Colonic mucosa (tissue), 4 donors: ENCODE results near the gene OGFOD1. TPM values are rescaled to one million over a fixed set of nuclear protein-coding genes. Genes with fewer than 3 reads are reported as not detected.
A peak's percentile ranks its signal among the peaks of the same experiment; 100 is the strongest.

ENCODE experiments used
- DNase-seq: peaks from one replicate; pipeline ENCODE4 v3.0.0-alpha.2; 2020
- H3K27ac ChIP-seq: fragments of 200-600 bp; one replicate; pipeline ENCODE4 v1.8.0; 2021
- H3K27me3 ChIP-seq: fragments of 200-600 bp; one replicate; pipeline ENCODE4 v1.8.0; 2021
- H3K36me3 ChIP-seq: fragments of 200-600 bp; one replicate; pipeline ENCODE4 v1.8.0; 2021
- H3K4me1 ChIP-seq: fragments of 200-600 bp; one replicate; pipeline ENCODE4 v1.8.0; 2021; ENCODE audit warnings: mild to moderate bottlenecking
- H3K4me3 ChIP-seq: fragments of 200-600 bp; one replicate; pipeline ENCODE4 v1.8.0; 2021
- H3K9ac ChIP-seq, 2 donors: one replicate each; pipeline ENCODE4 v1.7.0; 2013; ENCODE audit warnings: control low read depth in 2 of 2, low read depth in 2 of 2, low read length in 2 of 2
- H3K9me3 ChIP-seq: fragments of 200-600 bp; one replicate; pipeline ENCODE4 v1.8.0; 2021
- CTCF ChIP-seq: fragments of 200-600 bp; IDR thresholded peaks from one replicate; pipeline ENCODE4 v1.8.0; 2022; ENCODE audit warnings: antibody characterized with exemption, mild to moderate bottlenecking
- intact Hi-C: fragments of 100-400 bp; cut with DNase I; formaldehyde crosslinking; loops from one replicate; pipeline ENCODE4 v1.14.1; 2022
- total RNA-seq, 2 donors: library from RNA; stranded (reverse); fragmentation: NEBNext Ultra II Directional in 1 of 2; extraction: Animal tissue kit (Norgen Biotek cat#: 25700) in 1 of 2; gene quantifications; one replicate each; pipeline ENCODE4 v1.2.1, GENCODE V29; 2021
- donor health status: healthy.
- donor health status: DM: no; HTN: no; CAD: no.
- donor health status: DM: no; HTN: no; CAD: no.

Gene OGFOD1
- 10 to 100 TPM; 20.3 to 33.0 TPM for total RNA-seq

GRCh38 chr16:56450986-56451752 lies at the start of gene OGFOD1, which contains the start of gene NUDT21:
TSS of gene OGFOD1 (plus strand) at chr16:56451554. CDS start at chr16:56451613, 59 bp downstream.
TSS of gene NUDT21 (minus strand) at chr16:56451332. CDS start at chr16:56451202, 130 bp downstream.
- TF ChIP-seq CTCF = no peak
- no peaks in the 10 kb centered on the region for H3K36me3 ChIP-seq
- H3K9me3 ChIP-seq = no peaks in the 10 kb centered on the region
- H3K4me3 ChIP-seq = peak within 1 kb of the TSS; percentile 76
- peak within 1 kb of the TSS; percentile 87 for H3K27ac ChIP-seq
- intact Hi-C loops = no loop called here
- H3K4me1 ChIP-seq = peaks cover 7% of the 10 kb centered on the region
- H3K9ac ChIP-seq = peak within 1 kb of the TSS; percentile 86 to 87
- peak; percentile 95 for DNase-seq
- no peaks in the 10 kb centered on the region for H3K27me3 ChIP-seq

- H3K4me1 ChIP-seq = no peaks in the 10 kb centered on the region
- TF ChIP-seq CTCF = no peak
- no peaks in the 10 kb centered on the region for H3K27me3 ChIP-seq
- peaks cover 8% of the 10 kb centered on the region for H3K36me3 ChIP-seq
- H3K27ac ChIP-seq = no peak overlapping the region
- no peak for DNase-seq
- H3K4me3 ChIP-seq = no peak overlapping the region
- intact Hi-C loops = no loop called here
- H3K9me3 ChIP-seq = no peaks in the 10 kb centered on the region
- H3K9ac ChIP-seq = no peak overlapping the region
These were observed 45.2 kb upstream of the OGFOD1 start for GRCh38 chr16:56405977-56406672.

- Histone ChIP-seq H3K36me3 (no peaks in the 10 kb centered on the region), H3K4me3 (no peak overlapping the region), H3K9ac (peak overlapping the region in 1 of 2 donors; percentile 8), H3K27me3 (no peaks in the 10 kb centered on the region), H3K4me1 (no peaks in the 10 kb centered on the region), H3K9me3 (no peaks in the 10 kb centered on the region), H3K27ac (peak overlapping the region; percentile 72)
- TF ChIP-seq CTCF = no peak
- DNase-seq = peak; percentile 36
- intact Hi-C loops = no loop called here
These were observed 42.8 kb upstream of the OGFOD1 start for GRCh38 chr16:56408379-56409098.

- no peak for TF ChIP-seq CTCF
- peak overlapping the region; percentile 72 for H3K27ac ChIP-seq
- intact Hi-C loops = no loop called here
- H3K9ac ChIP-seq = peak overlapping the region in 1 of 2 donors; percentile 8
- H3K4me3 ChIP-seq = no peak overlapping the region
- no peaks in the 10 kb centered on the region for H3K4me1 ChIP-seq
- H3K36me3 ChIP-seq = no peaks in the 10 kb centered on the region
- no peak for DNase-seq
- H3K27me3 ChIP-seq = no peaks in the 10 kb centered on the region
- no peaks in the 10 kb centered on the region for H3K9me3 ChIP-seq
These were observed 42.2 kb upstream of the OGFOD1 start for GRCh38 chr16:56409195-56409594.

- DNase-seq = no peak
These were observed 40.2 kb upstream of the OGFOD1 start for GRCh38 chr16:56411123-56411522.

More at GRCh38 chr16:56411123-56411522, 40.2 kb upstream of the OGFOD1 start:
- TF ChIP-seq CTCF = no peak
- H3K27me3 ChIP-seq = no peaks in the 10 kb centered on the region
- H3K9me3 ChIP-seq = no peaks in the 10 kb centered on the region
- no peak overlapping the region for H3K27ac ChIP-seq
- H3K4me1 ChIP-seq = no peaks in the 10 kb centered on the region
- intact Hi-C loops = no loop called here
- no peak overlapping the region for H3K4me3 ChIP-seq
- no peak overlapping the region for H3K9ac ChIP-seq
- no peaks in the 10 kb centered on the region for H3K36me3 ChIP-seq
